HUES6 (cell line): ENCODE measurements around the gene CLK2.
"Not testable (repeated sequence)": the region's sequence is repeated elsewhere in the genome, so short reads cannot be mapped to it uniquely, and the experiment has no call there.

Experiments
- H3K27ac ChIP-seq: 2 replicates; pipeline ENCODE4 v1.7.0; 2013; ENCODE audit warnings: low read depth, mild to moderate bottlenecking, low read length, inconsistent platforms
- H3K27me3 ChIP-seq: 2 replicates; pipeline ENCODE4 v1.6.1; 2013; ENCODE audit warnings: low read length; ENCODE audit not compliant: control insufficient read depth, insufficient read depth
- H3K36me3 ChIP-seq: 2 replicates; pipeline ENCODE4 v1.6.1; 2013; ENCODE audit warnings: low read length; ENCODE audit not compliant: control insufficient read depth, insufficient read depth
- H3K4me1 ChIP-seq: 2 replicates; pipeline ENCODE4 v1.6.1; 2013; ENCODE audit warnings: low read length; ENCODE audit not compliant: control insufficient read depth, insufficient read depth
- H3K4me3 ChIP-seq: 2 replicates; pipeline ENCODE4 v1.5.1; 2013; ENCODE audit warnings: low read depth, low read length
- H3K9ac ChIP-seq: one replicate; pipeline ENCODE4 v1.6.1; 2013; ENCODE audit warnings: mild to moderate bottlenecking, low read length
- H3K9me3 ChIP-seq: 2 replicates; pipeline ENCODE4 v1.6.1; 2013; ENCODE audit warnings: low read depth, low read length; ENCODE audit not compliant: control insufficient read depth, insufficient read depth

Gene CLK2

DNA sequence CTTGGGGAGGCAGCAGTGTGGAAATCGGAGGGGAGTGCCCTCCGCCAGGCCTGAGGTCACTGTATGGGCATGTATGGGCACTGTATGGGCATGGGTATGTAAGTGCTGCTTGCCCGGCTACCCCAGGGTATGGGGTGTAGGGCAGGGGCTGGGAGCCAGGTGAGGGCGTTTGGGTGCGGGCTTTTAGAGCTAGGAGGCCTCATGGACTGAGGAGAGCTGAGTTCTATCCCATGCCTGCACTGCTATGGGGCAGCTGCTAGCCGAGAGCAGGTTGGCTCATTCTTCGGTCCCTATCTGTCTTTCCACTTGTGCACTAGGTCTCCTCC lies 22.6 kb upstream of the CLK2 start:
- Histone ChIP-seq H3K36me3 (no peaks in the 10 kb centered on the region), H3K27me3 (peaks cover 47% of the 10 kb centered on the region), H3K4me3 (peak overlapping the region; percentile 80), H3K9ac (peak overlapping the region; percentile 9), H3K27ac (no peak overlapping the region), H3K4me1 (0 out of 2 replicates have a peak, but pooled peaks cover 9% of the 10 kb centered on the region), H3K9me3 (no peaks in the 10 kb centered on the region)

DNA sequence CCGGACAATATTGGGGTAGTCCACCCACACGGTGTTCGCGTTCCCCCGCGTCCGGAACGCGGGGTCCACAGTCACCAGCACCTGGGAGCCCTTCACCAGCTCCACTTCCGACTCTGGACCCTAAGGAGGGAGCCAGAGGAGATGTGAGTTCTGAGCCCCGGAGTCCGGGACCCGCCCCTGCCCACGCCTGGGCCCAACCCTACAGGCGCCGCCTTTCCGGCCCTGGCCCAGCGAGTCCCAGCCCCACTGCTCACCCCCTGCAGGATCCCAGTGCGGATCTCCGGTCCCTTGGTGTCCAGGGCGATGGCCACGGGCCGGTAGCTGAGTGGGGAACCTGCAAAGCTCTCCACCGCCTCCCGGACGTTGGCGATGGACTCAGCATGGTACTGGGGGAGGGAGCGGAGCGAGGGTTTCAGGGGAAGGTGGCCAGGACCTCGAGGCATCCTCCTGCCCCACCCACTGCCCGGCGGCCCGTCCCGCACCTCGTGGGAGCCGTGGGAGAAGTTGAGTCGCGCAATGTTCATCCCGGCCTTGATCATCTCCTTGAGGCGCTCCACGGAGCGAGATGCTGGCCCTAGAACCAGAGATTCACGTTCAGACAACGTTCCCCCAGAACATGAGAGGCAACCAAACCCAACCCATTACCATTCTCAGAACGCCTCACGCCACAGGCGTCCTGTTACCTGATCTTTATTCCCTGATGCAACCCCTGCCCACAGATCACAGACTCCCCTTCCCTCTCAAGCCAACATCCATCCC lies 22.1 kb upstream of the CLK2 start:
- Histone ChIP-seq H3K36me3 (no peaks in the 10 kb centered on the region), H3K27me3 (peaks cover 47% of the 10 kb centered on the region), H3K9me3 (no peaks in the 10 kb centered on the region), H3K4me3 (peak overlapping the region; percentile 80), H3K27ac (no peak overlapping the region), H3K4me1 (0 out of 2 replicates have a peak, but pooled peaks cover 9% of the 10 kb centered on the region), H3K9ac (peak overlapping the region; percentile 10)

DNA sequence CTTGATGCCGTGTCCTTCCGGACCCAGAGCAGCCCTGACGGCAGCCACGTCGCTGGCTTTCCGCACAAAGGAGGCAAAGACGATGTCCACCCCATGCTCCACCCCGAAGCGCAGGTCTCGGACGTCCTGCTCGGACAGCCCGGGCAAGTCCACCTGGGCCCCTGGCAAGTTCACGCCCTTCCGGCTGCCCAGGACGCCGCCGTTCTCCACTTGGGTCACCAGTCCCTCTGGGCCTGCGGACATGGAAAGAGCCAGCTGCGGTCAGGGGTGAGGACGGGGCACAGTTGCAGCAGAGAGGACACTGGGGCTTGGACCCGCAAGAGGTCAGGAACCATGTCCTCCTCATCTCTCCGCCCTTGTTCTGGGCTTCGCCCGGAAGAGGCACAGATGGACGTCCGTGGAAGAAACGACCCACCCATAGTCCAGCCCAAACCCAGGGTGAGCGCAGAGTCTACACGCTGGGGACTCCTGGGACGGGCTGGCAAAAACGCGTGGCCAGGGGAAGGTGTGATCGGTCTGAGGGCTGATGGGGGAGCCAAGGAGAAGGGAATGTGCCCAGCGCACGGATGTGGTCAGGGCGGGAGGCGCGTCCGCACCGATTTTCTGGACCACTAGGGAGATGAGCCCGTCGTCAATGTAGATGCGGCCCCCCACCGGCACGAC lies 21.3 kb upstream of the CLK2 start:
- peak overlapping the region; percentile 10 for H3K9ac ChIP-seq
- H3K27ac ChIP-seq, result no peak overlapping the region
- peak overlapping the region; percentile 80 for H3K4me3 ChIP-seq
- peaks cover 47% of the 10 kb centered on the region for H3K27me3 ChIP-seq
- no peaks in the 10 kb centered on the region for H3K36me3 ChIP-seq
- H3K4me1 ChIP-seq, result 0 out of 2 replicates have a peak, but pooled peaks cover 9% of the 10 kb centered on the region
- no peaks in the 10 kb centered on the region for H3K9me3 ChIP-seq

DNA sequence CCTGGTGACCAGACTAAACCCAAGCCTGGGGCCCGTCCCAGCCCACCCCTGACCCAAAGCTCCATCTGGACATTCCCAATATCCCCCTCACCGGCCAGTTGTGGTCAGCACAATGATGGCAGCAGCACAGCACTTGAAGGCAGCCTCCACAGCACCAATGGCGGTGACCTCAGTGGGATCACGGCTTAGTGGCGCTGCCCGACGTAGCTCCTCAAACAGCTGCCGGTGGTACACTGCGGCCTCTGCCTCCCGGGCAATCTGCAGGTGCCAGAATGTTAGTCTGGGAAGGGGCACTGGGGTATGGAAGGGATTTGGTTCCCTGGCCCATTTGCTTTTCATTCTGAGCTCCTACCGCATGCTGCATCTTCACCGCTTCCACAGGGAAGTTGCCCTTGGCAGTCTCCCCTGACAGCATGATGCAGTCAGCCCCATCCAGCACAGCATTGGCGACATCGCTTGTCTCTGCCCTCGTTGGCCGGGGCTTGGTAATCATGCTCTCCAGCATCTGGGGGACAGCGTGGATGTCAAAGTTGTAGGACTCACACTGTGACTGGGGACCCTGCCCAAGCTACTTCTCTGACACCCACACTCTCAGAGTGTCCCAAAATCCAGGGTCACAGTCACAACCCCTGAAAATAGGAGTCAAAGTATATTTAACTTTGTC lies 19.9 kb upstream of the CLK2 start:
- Histone ChIP-seq H3K4me1 (0 out of 2 replicates have a peak, but pooled peaks cover 9% of the 10 kb centered on the region), H3K9me3 (no peaks in the 10 kb centered on the region), H3K36me3 (no peaks in the 10 kb centered on the region), H3K27ac (no peak overlapping the region), H3K9ac (no peak overlapping the region), H3K4me3 (no peak overlapping the region), H3K27me3 (peaks cover 47% of the 10 kb centered on the region)

DNA sequence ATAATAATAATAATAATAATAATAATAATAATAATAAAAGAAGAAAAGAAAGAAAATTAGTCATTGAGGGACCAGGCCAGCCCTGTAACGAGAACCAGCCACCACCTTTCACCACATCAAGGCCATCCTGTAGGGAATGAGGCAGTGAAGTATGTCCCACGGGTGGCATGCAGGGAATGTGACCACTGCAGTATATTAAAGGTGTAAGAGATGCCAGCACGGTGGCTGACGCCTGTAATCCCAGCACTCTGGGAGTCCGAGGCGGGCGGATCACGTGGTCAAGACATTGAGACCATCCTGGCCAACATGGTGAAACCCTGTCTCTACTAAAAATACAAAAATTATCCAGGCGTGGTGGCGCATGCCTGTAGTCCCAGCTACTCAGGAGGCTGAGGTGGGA lies 17.7 kb upstream of the CLK2 start:
- not testable (repeated sequence) for H3K36me3 ChIP-seq, H3K9me3 ChIP-seq

DNA sequence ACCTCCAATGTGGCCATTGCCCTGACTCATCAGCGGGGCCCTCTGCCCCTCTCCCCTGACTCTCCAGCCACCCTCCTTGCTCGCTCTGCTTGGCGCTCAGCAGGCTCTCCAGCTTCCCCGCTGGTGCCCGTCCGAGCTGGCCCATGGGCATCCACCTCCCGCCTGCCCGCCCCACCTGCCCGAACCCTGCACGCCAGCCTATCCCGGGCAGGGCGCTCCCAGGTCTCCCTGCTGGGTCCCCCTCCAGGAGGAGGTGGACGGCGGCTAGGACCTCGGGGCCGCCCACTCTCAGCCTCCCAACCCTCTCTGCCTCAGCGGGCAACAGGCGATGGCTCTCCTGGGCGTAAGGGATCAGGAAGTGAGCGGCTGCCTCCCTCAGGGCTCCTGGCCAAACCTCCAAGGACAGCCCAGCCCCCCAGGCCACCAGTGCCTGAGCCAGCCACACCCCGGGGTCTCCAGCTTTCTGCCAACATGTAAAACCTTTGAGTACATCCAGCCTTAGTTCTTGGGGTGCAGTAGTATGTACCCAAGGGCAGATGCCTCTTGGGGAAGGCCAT lies 14.8 kb upstream of the CLK2 start:
- Histone ChIP-seq H3K9ac (no peak overlapping the region), H3K27me3 (peaks cover 6% of the 10 kb centered on the region), H3K9me3 (no peaks in the 10 kb centered on the region), H3K4me1 (no peaks in the 10 kb centered on the region), H3K27ac (no peak overlapping the region), H3K36me3 (no peaks in the 10 kb centered on the region), H3K4me3 (no peak overlapping the region)

More for the DNA sequence above, 17.7 kb upstream of the CLK2 start:
- H3K4me1 ChIP-seq, H3K4me3 ChIP-seq, H3K9ac ChIP-seq, H3K27ac ChIP-seq: not testable (repeated sequence)
- peaks cover 35% of the 10 kb centered on the region for H3K27me3 ChIP-seq

DNA sequence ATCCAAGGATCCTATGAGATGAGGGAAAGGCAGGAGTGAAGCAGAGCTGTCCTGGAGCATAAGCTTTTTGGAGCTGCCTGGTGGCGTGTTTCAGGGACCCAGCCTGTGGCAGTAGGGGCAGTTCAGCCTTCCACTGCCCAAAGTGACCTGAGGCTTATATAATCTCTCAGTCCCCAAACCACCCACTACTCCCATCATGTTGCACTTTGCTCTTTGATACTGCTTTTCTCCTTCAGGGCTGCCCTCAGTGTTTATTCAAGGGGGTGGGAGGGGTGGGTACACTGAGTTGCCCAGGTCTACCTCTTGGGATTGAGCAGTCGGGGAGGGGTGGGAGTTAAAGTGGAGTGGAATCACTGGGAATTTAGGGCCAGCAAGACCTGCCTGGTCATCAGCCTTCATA lies 13.2 kb upstream of the CLK2 start:
- no peaks in the 10 kb centered on the region; the same call in 1 of the 2 replicates for H3K36me3 ChIP-seq
- no peaks in the 10 kb centered on the region for H3K27me3 ChIP-seq
- H3K4me1 ChIP-seq, result no peaks in the 10 kb centered on the region
- H3K27ac ChIP-seq, result no peak overlapping the region
- H3K9ac ChIP-seq, result no peak overlapping the region
- no peak overlapping the region for H3K4me3 ChIP-seq
- no peaks in the 10 kb centered on the region for H3K9me3 ChIP-seq

DNA sequence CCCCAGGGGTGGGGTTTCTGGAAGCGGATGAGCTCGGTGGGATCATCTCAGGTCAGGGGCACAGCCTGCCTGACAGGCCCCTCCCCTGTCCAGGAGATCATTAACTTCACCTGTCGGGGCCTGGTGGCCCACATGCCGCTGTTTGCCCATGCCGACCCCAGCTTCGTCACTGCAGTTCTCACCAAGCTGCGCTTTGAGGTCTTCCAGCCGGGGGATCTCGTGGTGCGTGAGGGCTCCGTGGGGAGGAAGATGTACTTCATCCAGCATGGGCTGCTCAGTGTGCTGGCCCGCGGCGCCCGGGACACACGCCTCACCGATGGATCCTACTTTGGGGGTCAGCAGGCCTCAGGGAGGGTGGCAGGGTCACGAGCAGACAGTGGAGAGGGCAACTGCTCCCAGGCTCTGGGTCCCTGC lies 12.3 kb upstream of the CLK2 start:
- H3K4me3 ChIP-seq, result no peak overlapping the region
- H3K36me3 ChIP-seq, result no peaks in the 10 kb centered on the region; the same call in 1 of the 2 replicates
- no peaks in the 10 kb centered on the region for H3K27me3 ChIP-seq
- H3K27ac ChIP-seq, result no peak overlapping the region
- H3K9ac ChIP-seq, result no peak overlapping the region
- no peaks in the 10 kb centered on the region for H3K4me1 ChIP-seq
- no peaks in the 10 kb centered on the region for H3K9me3 ChIP-seq

DNA sequence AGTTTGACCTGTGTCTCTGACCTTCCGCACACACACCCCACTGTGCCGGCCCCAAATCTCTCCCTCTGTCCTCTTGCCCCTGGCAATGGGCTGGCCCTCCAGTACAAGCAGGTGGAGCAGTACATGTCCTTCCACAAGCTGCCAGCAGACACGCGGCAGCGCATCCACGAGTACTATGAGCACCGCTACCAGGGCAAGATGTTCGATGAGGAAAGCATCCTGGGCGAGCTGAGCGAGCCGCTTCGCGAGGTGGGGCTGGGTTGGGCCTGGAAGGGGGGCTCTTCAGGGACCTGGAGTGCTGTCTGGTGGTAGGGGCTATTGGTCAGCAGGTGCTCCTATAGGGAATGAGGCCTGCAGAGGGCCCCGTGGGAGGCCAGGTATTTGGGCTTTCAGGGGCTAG lies 11.8 kb upstream of the CLK2 start:
- H3K9ac ChIP-seq, result no peak overlapping the region
- H3K27me3 ChIP-seq, result no peaks in the 10 kb centered on the region
- H3K4me1 ChIP-seq, result no peaks in the 10 kb centered on the region
- H3K27ac ChIP-seq, result no peak overlapping the region
- H3K4me3 ChIP-seq, result no peak overlapping the region
- no peaks in the 10 kb centered on the region for H3K9me3 ChIP-seq
- H3K36me3 ChIP-seq, result no peaks in the 10 kb centered on the region; the same call in 1 of the 2 replicates

DNA sequence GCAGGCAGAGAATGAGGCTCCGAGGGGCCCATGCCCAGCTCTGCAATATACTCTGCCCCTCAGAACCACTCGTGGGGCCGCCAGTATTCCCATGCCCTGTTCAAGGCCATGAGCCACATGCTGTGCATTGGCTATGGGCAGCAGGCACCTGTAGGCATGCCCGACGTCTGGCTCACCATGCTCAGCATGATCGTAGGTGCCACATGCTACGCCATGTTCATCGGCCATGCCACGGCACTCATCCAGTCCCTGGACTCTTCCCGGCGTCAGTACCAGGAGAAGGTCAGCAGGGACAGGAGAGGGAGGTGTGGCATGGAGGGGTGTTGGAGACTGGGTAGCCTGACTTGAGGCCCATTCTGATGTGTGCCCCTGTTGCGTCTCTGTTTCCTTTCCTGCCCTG lies 11.2 kb upstream of the CLK2 start:
- Histone ChIP-seq H3K9me3 (no peaks in the 10 kb centered on the region), H3K4me3 (no peak overlapping the region), H3K27ac (no peak overlapping the region), H3K27me3 (no peaks in the 10 kb centered on the region), H3K9ac (no peak overlapping the region), H3K4me1 (peaks cover under 1% of the 10 kb centered on the region), H3K36me3 (no peaks in the 10 kb centered on the region; the same call in 1 of the 2 replicates)
